Neural progenitor cell (in vitro differentiated cells): Measurements from ENCODE around the gene GRID1. TPM values are rescaled to one million over a fixed set of nuclear protein-coding genes. Genes with fewer than 3 reads are reported as not detected.

ENCODE experiments used
- DNase-seq: peaks from one replicate; pipeline ENCODE4 v3.0.0-alpha.2; 2016; ENCODE audit warnings: low spot score
- H2AFZ ChIP-seq: fragments of 200-600 bp; sonication (generic); replicated peaks from 2 replicates; pipeline ENCODE4 v1.6.1; 2016; ENCODE audit warnings: antibody characterized with exemption
- H3F3A ChIP-seq: fragments of 200-600 bp; sonication (generic); 2 replicates; pipeline ENCODE4 v1.6.1; 2016; ENCODE audit warnings: antibody characterized with exemption, low read depth
- H3K27ac ChIP-seq: fragments of 200-600 bp; sonication (generic); 2 replicates; pipeline ENCODE4 v1.5.1; 2016; ENCODE audit warnings: mild to moderate bottlenecking
- H3K27me3 ChIP-seq: fragments of 200-600 bp; sonication (generic); 2 replicates; pipeline ENCODE4 v1.6.1; 2016; ENCODE audit warnings: mild to moderate bottlenecking, moderate library complexity
- H3K36me3 ChIP-seq: fragments of 200-600 bp; sonication (generic); 2 replicates; pipeline ENCODE4 v1.5.1; 2016
- H3K4me1 ChIP-seq: fragments of 200-600 bp; sonication (generic); 2 replicates; pipeline ENCODE4 v1.6.1; 2016; ENCODE audit warnings: mixed run types
- H3K4me2 ChIP-seq: fragments of 200-600 bp; sonication (generic); 2 replicates; pipeline ENCODE4 v1.6.1; 2016
- H3K4me3 ChIP-seq: fragments of 200-600 bp; sonication (generic); 2 replicates; pipeline ENCODE4 v1.5.1; 2016
- H3K79me2 ChIP-seq: fragments of 200-600 bp; sonication (generic); 2 replicates; pipeline ENCODE4 v1.6.1; 2016; ENCODE audit warnings: low read depth
- H3K9ac ChIP-seq: fragments of 200-600 bp; sonication (generic); 2 replicates; pipeline ENCODE4 v1.6.1; 2016
- H3K9me3 ChIP-seq: fragments of 200-600 bp; sonication (generic); 2 replicates; pipeline ENCODE4 v1.5.1; 2016; ENCODE audit warnings: low read depth
- H4K20me1 ChIP-seq: fragments of 200-600 bp; sonication (generic); 2 replicates; pipeline ENCODE4 v1.6.1; 2016; ENCODE audit warnings: low read depth
- H3K27ac Mint-ChIP-seq: 3 replicates; pipeline ENCODE4 v1.8.0; 2021; ENCODE audit warnings: mixed read lengths
- H3K27me3 Mint-ChIP-seq: 2 replicates; pipeline ENCODE4 v1.8.0; 2022; ENCODE audit warnings: low read depth, mild to moderate bottlenecking, inconsistent platforms, moderate library complexity, mixed read lengths; ENCODE audit not compliant: insufficient read depth
- H3K36me3 Mint-ChIP-seq: 3 replicates; pipeline ENCODE4 v1.8.0; 2021; ENCODE audit warnings: mixed read lengths
- H3K4me1 Mint-ChIP-seq: 3 replicates; pipeline ENCODE4 v1.8.0; 2021; ENCODE audit warnings: mixed read lengths
- H3K4me3 Mint-ChIP-seq: 3 replicates; pipeline ENCODE4 v1.8.0; 2021; ENCODE audit warnings: mild to moderate bottlenecking, moderate library complexity, mixed read lengths
- H3K9me3 Mint-ChIP-seq: 3 replicates; pipeline ENCODE4 v1.8.0; 2020; ENCODE audit warnings: mixed read lengths
- EZH2 ChIP-seq: fragments of 200-600 bp; sonication (generic); IDR thresholded peaks from 2 replicates; pipeline ENCODE4 v1.6.1; 2017; ENCODE audit warnings: antibody characterized with exemption, mild to moderate bottlenecking, moderate library complexity
- EZH2phosphoT487 ChIP-seq: fragments of 200-600 bp; sonication (generic); IDR thresholded peaks from 2 replicates; pipeline ENCODE4 v1.6.1; 2017; ENCODE audit warnings: antibody characterized with exemption
- total RNA-seq: library from RNA; depleted of rRNA; stranded (reverse); fragments of >200 nt; gene quantifications from 2 replicates; pipeline ENCODE4 v1.2.3, GENCODE V29; 2015; ENCODE audit warnings: low replicate concordance
- TF ChIP-seq, protein P1 (sequence below): fragments of 200-600 bp; sonication (generic); IDR thresholded peaks from 2 replicates; pipeline ENCODE4 v1.5.1; 2017; ENCODE audit warnings: antibody characterized with exemption, mild to moderate bottlenecking

Gene GRID1
- total RNA-seq, 1 donor from 2014 or later: not detected

DNA sequence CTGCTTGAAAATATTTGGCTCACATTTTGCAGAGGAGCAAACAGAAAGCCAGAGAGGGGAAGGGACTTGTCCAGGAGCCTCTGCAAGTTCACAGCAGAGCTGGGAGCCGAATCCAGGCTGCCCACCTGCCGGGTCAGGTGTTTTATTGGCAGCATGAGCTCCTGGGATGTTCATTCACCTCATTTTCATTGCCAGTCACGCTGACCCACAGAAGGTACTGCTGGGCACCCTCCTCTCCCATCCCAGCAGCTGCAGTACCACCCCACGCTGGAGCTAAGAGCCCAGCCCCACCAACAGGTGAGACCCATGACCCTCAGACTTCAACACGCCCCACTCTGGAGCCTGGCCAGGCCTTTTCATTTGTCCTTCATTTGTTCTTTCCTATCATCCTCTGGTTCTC lies 102.7 kb downstream of the GRID1 start:
- H3K9me3 ChIP-seq: no peaks in the 10 kb centered on the region
- H3K9me3 Mint-ChIP-seq: no peaks in the 10 kb centered on the region
- peaks cover 20% of the 10 kb centered on the region for H3K4me1 ChIP-seq
- H3K36me3 Mint-ChIP-seq: no peaks in the 10 kb centered on the region
- peaks cover 27% of the 10 kb centered on the region for H3K4me1 Mint-ChIP-seq
- no peak overlapping the region for H3K27ac ChIP-seq
- no peaks in the 10 kb centered on the region for H3K36me3 ChIP-seq
- no peaks in the 10 kb centered on the region for H3K27me3 ChIP-seq
- no peak overlapping the region for H3K9ac ChIP-seq
- no peak overlapping the region for H3K4me2 ChIP-seq
- H4K20me1 ChIP-seq: no peaks in the 10 kb centered on the region
- H3K4me3 Mint-ChIP-seq: no peak overlapping the region
- no peaks in the 10 kb centered on the region for H3K79me2 ChIP-seq
- TF ChIP-seq EZH2phosphoT487 (no peak), EZH2 (no peak)
- TF ChIP-seq, protein P1, sequence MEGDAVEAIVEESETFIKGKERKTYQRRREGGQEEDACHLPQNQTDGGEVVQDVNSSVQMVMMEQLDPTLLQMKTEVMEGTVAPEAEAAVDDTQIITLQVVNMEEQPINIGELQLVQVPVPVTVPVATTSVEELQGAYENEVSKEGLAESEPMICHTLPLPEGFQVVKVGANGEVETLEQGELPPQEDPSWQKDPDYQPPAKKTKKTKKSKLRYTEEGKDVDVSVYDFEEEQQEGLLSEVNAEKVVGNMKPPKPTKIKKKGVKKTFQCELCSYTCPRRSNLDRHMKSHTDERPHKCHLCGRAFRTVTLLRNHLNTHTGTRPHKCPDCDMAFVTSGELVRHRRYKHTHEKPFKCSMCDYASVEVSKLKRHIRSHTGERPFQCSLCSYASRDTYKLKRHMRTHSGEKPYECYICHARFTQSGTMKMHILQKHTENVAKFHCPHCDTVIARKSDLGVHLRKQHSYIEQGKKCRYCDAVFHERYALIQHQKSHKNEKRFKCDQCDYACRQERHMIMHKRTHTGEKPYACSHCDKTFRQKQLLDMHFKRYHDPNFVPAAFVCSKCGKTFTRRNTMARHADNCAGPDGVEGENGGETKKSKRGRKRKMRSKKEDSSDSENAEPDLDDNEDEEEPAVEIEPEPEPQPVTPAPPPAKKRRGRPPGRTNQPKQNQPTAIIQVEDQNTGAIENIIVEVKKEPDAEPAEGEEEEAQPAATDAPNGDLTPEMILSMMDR: no peak
- DNase-seq: no peak
- no peaks in the 10 kb centered on the region for H3F3A ChIP-seq
- peaks cover 14% of the 10 kb centered on the region for H3K27me3 Mint-ChIP-seq
- no peak overlapping the region for H2AFZ ChIP-seq
- no peak overlapping the region for H3K4me3 ChIP-seq
- no peak overlapping the region for H3K27ac Mint-ChIP-seq

DNA sequence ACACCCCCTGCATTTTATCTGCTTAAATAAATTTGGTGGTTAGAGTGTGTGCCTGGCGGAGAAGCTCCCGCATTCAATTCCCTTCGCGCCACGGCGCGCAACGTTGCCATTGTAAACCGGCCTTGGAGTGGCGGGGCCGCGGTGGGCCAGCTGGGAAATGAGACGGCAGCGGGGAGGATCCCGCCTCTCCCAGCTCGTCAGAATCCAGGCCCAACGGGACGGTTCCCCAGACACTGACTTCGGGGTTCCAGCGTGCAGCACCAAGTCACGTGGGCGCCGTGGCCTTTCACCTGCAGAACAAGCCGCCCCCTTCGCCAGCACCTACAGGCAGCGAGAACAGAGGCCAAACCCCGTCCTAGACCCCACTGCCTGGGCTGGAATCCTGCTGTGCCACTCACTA lies 103.4 kb downstream of the GRID1 start:
- no peaks in the 10 kb centered on the region for H3K9me3 ChIP-seq
- no peak overlapping the region for H3K4me3 ChIP-seq
- no peak for DNase-seq
- H3K4me2 ChIP-seq: no peak overlapping the region
- no peaks in the 10 kb centered on the region for H3K36me3 ChIP-seq
- Mint-ChIP-seq H3K36me3 (no peaks in the 10 kb centered on the region), H3K27me3 (peaks cover 13% of the 10 kb centered on the region), H3K4me3 (no peak overlapping the region), H3K27ac (peak overlapping the region; percentile 53), H3K9me3 (no peaks in the 10 kb centered on the region), H3K4me1 (peaks cover 30% of the 10 kb centered on the region)
- TF ChIP-seq EZH2phosphoT487: no peak
- TF ChIP-seq EZH2: no peak
- TF ChIP-seq, protein P1: no peak
- H3K4me1 ChIP-seq: peaks cover 20% of the 10 kb centered on the region
- no peaks in the 10 kb centered on the region for H3F3A ChIP-seq
- no peak overlapping the region for H2AFZ ChIP-seq
- no peaks in the 10 kb centered on the region for H3K79me2 ChIP-seq
- H4K20me1 ChIP-seq: no peaks in the 10 kb centered on the region
- H3K27ac ChIP-seq: no peak overlapping the region
- H3K27me3 ChIP-seq: peaks cover 4% of the 10 kb centered on the region
- H3K9ac ChIP-seq: no peak overlapping the region

DNA sequence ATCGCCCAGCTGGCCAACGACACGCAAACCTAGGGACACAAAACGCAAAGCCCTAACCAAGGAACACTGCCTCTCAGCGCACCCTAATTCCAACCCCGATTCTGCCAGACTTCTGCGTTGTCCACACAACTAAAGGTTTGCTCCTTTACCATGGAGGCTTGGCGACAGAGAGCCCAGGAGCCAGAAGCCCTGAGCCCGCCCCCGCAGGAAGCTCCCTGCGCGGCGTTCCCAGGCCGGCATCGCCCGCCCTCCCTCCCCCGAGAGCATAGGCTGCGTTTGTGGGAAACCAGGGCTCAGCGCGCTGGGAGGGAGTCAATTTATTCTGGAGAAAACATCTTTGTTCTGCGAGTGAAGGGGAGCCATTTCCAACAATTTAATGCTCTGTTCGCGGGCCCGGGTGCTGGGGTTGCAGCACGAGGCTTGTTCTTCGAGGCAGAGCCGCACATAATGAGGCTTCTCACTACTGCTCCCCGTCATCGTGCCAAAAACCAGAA lies 103.9 kb downstream of the GRID1 start:
- Mint-ChIP-seq H3K27me3 (peaks cover 12% of the 10 kb centered on the region), H3K4me1 (peaks cover 30% of the 10 kb centered on the region), H3K36me3 (no peaks in the 10 kb centered on the region), H3K27ac (peak overlapping the region; percentile 53), H3K9me3 (no peaks in the 10 kb centered on the region), H3K4me3 (no peak overlapping the region)
- peak; percentile 26 for DNase-seq
- H3K4me3 ChIP-seq: no peak overlapping the region
- no peak overlapping the region for H3K4me2 ChIP-seq
- no peaks in the 10 kb centered on the region for H3F3A ChIP-seq
- H3K27me3 ChIP-seq: peaks cover 4% of the 10 kb centered on the region
- peaks cover 20% of the 10 kb centered on the region for H3K4me1 ChIP-seq
- no peak overlapping the region for H3K9ac ChIP-seq
- no peak overlapping the region for H3K27ac ChIP-seq
- no peaks in the 10 kb centered on the region for H4K20me1 ChIP-seq
- no peaks in the 10 kb centered on the region for H3K9me3 ChIP-seq
- no peaks in the 10 kb centered on the region for H3K79me2 ChIP-seq
- H2AFZ ChIP-seq: peak overlapping the region; percentile 60
- TF ChIP-seq EZH2 (no peak), EZH2phosphoT487 (no peak)
- TF ChIP-seq, protein P1: no peak
- no peaks in the 10 kb centered on the region for H3K36me3 ChIP-seq
